ENCODE data around the gene SPSB3.
"Not testable (repeated sequence)": the region's sequence is repeated elsewhere in the genome, so short reads cannot be mapped to it uniquely, and the experiment has no call there.

SPSB3 gene

GRCh38 chr16:1816396-1817275 is 34.3 kb upstream of the SPSB3 start:
- no peak for DNase-seq

GRCh38 chr16:1815461-1815860 is 33.1 kb upstream of the SPSB3 start:
- no peak for DNase-seq

- no peak for DNase-seq
These were observed 30.4 kb upstream of the SPSB3 start for GRCh38 chr16:1812732-1813163.

GRCh38 chr16:1810536-1810935 is 28.2 kb upstream of the SPSB3 start:
- no peak for DNase-seq

GRCh38 chr16:1810106-1810505 is 27.7 kb upstream of the SPSB3 start:
- DNase-seq, result no peak

GRCh38 chr16:1809281-1809801 is 27.0 kb upstream of the SPSB3 start:
- no peak for DNase-seq

- no peak for DNase-seq
These were observed 26.3 kb upstream of the SPSB3 start for GRCh38 chr16:1808691-1809090.

DNA sequence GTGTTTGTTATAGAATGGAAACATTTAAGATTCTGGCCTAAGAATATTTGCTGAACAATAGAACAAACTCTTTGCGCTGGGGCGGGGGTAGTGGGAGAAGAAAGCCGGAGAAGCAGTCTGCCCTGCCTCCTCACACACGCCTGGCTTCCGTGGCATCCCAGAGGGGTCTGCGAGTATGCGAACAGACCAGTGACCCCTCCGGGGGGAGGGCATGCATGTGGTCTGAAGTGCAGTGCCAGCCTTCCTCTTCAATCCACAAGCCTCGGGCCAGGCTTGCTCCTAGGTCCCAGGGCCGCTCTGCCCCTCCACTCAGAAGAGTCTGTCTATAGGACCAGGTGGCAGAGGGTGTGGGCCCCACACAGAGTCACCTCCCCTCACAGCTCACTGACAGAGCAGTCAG is 25.3 kb upstream of the SPSB3 start:
- DNase-seq, result no peak

DNA sequence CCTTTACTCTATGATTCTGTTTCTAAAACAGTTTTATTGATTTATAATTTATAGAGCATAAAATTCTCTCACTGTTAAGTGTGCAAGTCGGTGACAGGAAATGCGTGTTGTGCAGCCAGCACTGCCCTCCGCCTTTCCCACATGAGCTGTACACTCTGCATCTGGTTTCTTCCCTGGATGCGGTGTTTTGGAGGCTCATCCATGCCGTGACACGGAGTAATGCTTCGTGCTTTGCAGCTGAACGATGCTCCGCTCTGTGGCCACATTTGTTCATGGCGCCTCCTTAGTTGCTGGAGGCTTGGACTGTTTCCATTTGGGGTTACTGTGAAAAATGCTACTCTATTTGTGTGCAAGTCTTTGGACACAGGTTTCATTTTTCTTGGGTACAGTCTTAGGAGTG is 18.3 kb upstream of the SPSB3 start:
- no peak for DNase-seq

DNA sequence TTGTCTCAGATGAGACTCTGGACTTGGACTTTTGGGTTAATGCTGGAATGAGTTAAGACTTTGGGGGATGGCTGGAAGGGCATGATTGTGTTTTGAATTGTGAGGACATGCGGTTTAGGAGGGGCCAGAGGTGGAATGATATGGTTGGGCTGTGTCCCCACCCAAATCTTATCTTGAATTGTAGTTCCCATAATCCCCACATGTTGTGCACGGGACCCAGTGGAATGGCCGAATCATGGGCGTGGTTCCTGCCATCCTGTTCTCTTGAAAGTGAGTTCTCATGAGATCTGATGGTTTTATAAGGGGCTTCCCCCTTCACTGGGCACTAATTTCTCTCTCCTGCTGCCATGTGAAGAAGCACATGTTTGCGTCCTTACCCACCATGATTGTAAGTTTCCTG is 16.9 kb upstream of the SPSB3 start:
- not testable (repeated sequence) for DNase-seq

DNA sequence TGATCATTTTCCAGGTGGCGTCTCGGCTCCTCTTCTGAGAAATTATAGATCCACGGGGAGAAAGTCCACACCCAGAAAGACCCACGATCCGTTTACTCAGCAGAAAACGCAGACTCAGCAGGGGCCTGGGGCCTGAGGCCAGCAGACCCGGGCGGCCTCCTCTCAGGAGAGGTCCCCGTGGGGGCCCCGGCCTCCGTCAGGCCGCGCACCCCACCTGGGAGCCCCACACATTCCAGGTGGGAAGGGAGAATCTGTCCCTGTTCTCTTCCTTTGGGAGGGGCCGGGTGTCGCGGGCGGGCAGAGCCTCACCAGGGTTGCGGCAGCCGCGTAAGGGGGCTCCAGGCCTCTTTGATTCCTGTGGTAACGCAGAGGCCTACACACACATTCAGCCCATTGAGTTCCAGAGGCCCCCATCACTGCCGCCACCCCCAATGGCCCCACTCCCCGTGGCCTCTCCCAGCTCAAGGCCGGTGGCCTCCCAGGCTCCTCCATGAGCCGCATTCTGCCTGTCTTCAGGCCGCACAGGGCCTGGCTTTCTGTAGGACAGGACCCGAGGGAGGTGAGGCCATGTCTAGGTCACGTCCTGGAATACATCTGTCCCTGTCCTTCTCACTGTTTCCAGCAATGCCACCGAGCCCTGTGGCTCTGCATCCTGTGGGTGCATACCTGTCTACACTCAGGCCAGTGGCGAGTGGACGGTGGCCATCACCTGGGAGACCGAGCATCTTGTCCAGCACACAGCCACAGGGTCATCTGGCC is 12.7 kb upstream of the SPSB3 start:
- DNase-seq, result no peak

DNA sequence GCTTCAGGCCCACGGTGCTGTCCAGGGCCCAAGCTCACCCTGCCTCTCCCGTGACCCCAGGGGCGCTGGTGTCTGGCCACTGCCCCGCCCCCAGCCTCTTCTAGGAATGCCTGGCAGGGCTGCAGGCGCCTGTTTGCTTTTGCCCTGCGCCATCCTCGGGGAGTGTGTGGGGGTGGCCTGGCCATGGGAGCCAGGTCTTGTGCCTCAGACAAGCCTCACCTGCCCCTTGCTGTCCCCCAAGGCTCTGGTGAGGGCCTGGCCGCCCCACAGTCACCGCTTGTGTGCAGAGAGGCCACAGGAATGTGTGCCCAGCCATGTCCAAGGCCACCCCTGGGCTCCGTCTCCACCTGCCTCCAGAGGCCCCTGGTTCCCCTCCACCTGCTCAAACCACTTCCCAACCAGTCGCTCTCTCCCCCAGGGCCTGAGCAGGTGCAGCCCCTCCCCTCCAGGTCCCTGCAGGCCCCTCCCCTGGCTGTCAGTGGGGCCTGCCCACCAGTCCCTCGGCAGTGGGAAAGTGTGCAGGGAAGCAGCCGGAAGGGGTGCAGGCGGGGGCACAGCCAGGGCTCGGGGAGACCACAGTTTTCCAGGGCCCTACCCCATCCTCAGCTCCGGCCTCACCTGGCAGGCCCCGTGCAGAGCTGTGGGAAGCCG is 12.0 kb upstream of the SPSB3 start:
- no peak for DNase-seq

DNA sequence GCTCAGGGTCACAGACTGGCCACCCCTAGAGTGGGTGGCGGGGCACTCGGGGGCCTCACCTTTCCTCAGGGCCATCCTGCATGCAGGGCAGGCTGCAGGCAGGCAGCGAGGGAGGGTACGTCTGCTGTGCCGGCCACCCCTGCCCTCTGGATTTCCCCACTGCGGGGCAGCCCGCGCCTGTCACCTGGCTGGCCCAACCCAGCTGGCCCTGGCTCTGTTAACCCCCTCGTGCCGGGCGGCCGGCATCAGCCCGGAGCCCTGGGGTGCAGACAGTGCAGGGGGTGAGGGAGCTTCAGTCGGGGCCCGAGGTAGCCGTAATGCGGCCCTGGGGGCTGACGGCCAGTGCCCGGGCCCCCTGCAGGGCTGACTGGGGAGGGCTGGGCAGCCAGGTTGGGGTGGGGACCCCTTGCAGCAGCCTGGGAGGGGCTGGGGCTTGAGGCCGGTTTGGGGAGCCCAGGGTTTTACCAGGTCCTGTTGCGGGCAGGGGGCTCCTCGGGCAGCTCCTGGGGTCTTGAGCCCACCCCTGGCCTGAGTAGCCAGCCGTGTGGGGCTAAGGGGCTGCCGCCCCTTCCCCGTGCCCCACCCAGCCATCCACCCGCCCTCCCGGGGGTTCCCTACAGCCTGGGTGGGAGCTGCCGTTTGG is 11.3 kb upstream of the SPSB3 start, which contains the start of gene IGFALS:
Gene IGFALS, minus strand, starts transcription at position 128 of the 643 bp plus-strand sequence. Its CDS starts 53 bp downstream, at position 75.
- no peak for DNase-seq

DNA sequence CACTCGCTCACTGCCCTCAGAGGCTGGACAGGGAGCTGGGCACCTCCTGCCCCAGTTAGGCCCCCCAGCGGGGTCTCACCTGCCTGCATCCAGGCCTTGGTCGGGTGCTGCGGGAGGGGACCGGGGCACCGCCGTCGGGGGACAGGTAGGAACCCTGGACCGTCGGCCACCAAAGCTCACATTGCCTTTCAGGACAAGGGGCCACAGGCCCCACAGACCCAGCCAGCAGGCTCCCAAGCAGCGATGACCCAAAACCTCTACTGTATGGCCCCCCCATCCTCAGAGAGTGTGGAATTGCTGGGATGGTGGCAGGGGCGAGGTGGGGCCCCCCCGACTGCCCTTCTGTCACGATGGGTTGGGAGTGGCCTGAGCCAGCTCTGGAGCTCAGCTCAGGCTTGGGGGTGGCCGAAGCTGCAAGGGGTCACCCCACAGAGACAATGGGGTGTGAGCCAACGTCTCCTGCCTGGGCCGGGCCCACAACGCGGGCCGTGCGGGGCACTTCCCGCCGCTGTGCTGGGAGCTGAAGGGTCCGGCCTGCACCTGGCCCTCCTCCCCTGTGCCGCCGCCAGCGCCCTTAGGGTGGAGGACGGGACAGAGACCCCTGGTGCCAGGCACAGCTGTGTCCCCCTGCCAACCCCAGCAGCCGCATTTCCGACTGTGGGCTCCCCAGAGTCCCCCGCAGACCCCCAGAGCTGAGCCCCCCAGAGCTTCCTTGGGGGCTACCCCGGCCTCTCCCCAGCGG is 10.6 kb upstream of the SPSB3 start:
- DNase-seq, result no peak

GRCh38 chr16:1791943-1792812 is 9.8 kb upstream of the SPSB3 start:
- no peak for DNase-seq

- DNase-seq, result no peak
These were observed 9.0 kb upstream of the SPSB3 start for GRCh38 chr16:1791256-1791942.

GRCh38 chr16:1790611-1791255 is 8.4 kb upstream of the SPSB3 start:
- DNase-seq, result no peak

- no peak for DNase-seq
These were observed 7.9 kb upstream of the SPSB3 start for GRCh38 chr16:1790261-1790610.

DNA sequence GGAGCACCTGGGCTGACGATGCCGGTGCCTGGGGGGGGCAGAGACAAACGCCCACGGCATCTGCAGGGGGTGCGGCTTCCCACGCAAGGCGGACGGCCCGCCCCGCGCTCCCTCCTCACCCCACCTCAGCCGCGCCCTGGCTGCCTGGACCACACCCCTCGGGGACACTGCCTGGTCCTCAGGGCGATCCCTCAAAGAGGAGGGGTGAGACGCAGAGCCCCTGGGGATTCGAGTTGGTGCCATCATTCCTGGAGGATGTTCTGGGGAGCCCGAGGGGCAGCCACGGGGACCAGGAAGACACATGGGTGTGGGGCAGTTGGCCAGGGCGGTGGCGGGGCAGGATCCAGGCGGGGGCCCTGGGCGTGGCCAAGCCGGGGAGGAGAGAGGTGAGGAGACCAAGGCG is 7.3 kb upstream of the SPSB3 start:
- no peak for DNase-seq

DNA sequence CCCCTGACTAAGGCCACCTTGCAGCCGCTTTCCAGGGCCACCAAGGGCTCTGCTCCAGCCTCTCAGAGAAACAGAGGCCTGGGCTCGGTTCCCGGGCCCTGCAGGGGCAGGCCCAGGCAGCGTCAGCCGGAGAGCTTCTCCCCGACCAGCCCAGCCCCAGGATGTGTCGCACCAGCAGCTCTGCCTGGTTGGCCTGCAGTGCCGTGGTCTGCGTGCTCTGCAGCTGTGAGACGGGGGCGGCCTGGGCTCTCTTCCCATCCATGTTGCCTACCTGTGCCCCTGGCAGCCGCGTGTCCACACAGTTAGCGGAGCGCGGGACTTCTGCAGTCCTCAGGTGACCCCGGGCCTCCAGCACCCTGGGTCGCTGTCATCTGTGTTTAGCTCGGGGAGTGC is 6.3 kb upstream of the SPSB3 start:
- no peak for DNase-seq

Data from NCI-H1105 (cell line).